Measurements from ENCODE around the gene TTLL8.
"Not testable (repeated sequence)": the region's sequence is repeated elsewhere in the genome, so short reads cannot be mapped to it uniquely, and the experiment has no call there.

TTLL8 gene

GRCh38 chr22:50087646-50088045 is 29.5 kb upstream of the TTLL8 start:
- no peak for TF ChIP-seq CTCF (IDR thresholded peaks at IDR 0.05; ENCODE audit: low read depth, low read length, missing control alignments)
- DNase-seq (ENCODE audit: low read depth), result no peak
- H3K4me3 ChIP-seq (ENCODE audit: low read depth, low read length), result no peak overlapping the region

DNA sequence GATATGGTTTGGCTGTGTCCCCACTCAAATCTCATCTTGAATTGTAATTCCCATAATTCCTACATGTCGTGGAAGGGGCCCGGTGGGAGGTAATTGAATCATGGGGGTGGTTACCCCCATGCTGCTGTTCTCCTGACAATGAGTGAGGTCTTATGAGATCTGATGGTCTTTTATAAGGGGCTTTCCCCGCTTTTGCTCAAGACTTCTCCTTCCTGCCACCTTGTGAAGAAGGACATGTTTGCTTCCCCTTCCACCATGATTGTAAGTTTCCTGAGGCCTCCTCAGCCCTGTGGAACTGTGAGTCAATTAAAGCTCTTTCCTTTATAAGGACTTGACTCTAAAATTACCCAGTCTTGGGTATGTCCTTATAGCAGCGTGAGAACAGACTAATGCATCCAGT is 28.9 kb upstream of the TTLL8 start:
- not testable (repeated sequence) for DNase-seq (ENCODE audit: low read depth); H3K4me3 ChIP-seq (ENCODE audit: low read depth, low read length)

GRCh38 chr22:50086526-50086925 is 28.4 kb upstream of the TTLL8 start:
- no peak for DNase-seq (ENCODE audit: low read depth)

GRCh38 chr22:50085211-50085972 is 27.3 kb upstream of the TTLL8 start, which contains the start of gene MLC1:
TSS of gene MLC1 (minus strand) at chr22:50085426. CDS start at chr22:50084902, 524 bp downstream.
- no peak within 1 kb of the TSS for H3K4me3 ChIP-seq (ENCODE audit: low read depth, low read length)
- no peak for TF ChIP-seq CTCF (IDR thresholded peaks at IDR 0.05; ENCODE audit: low read depth, low read length, missing control alignments)
- no peak for DNase-seq (ENCODE audit: low read depth)

More at GRCh38 chr22:50086526-50086925, 28.4 kb upstream of the TTLL8 start:
- TF ChIP-seq CTCF (IDR thresholded peaks at IDR 0.05; ENCODE audit: low read depth, low read length, missing control alignments), result no peak
- no peak overlapping the region for H3K4me3 ChIP-seq (ENCODE audit: low read depth, low read length)

GRCh38 chr22:50084614-50085021 is 26.5 kb upstream of the TTLL8 start:
- no peak for TF ChIP-seq CTCF (IDR thresholded peaks at IDR 0.05; ENCODE audit: low read depth, low read length, missing control alignments)
- H3K4me3 ChIP-seq (ENCODE audit: low read depth, low read length), result no peak overlapping the region
- DNase-seq (ENCODE audit: low read depth), result no peak

DNA sequence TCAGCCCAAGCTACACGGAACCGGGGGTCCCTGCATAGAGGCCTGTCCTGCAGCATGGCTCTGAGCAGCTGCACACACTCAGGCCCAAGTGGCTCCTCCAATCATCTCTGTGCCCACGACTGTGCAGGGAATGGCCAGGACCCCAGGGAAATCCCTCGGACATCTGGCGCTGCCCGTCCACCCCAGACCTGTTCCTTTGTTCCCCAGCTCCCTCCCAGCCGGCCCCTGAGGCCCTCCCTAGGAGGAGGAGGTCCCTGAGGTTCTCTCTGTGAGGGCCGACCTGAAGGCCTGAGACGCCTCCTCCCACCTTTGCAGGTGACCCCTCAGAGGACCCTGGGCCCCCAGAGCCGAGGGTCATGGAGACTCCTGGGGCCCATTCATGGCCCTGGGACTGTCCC is 26.0 kb upstream of the TTLL8 start:
- H3K4me3 ChIP-seq (ENCODE audit: low read depth, low read length), result no peak overlapping the region
- no peak for TF ChIP-seq CTCF (IDR thresholded peaks at IDR 0.05; ENCODE audit: low read depth, low read length, missing control alignments)
- DNase-seq (ENCODE audit: low read depth), result no peak

DNA sequence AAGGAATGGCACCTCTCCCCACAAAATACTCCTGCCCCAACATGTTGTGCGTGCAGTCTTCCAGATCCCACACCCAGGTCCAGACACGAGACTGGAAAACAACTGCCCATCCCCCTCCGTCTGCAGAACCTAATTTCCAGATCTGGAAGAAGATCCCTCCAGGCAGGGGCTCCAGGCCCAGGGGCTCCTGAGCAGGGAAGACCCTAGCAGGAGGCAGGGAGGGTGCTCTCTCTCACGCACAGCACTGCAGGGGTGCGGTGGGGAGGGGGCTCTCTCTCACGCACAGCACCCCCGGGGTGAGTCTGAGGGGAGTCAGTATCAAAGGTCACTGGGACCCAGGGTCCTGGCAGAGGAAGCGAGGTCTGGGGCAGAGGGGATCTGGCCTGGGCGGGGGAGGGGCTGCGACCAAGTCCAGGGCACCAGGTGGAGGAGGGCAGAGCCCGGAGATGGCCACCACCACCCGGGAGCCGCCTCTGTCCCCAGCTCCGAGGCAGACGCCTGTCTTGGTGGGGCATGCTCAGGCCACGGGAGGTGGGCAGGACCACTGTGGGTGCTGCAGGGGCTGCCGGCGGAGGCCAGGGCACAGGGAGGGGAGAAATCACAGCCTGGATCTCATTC is 25.5 kb upstream of the TTLL8 start:
- no peak for DNase-seq (ENCODE audit: low read depth)
- no peak for TF ChIP-seq CTCF (IDR thresholded peaks at IDR 0.05; ENCODE audit: low read depth, low read length, missing control alignments)
- H3K4me3 ChIP-seq (ENCODE audit: low read depth, low read length), result no peak overlapping the region
